ENCODE results near the gene ANKRD33B.
"Not testable (repeated sequence)": the region's sequence is repeated elsewhere in the genome, so short reads cannot be mapped to it uniquely, and the experiment has no call there.

Gene ANKRD33B

DNA sequence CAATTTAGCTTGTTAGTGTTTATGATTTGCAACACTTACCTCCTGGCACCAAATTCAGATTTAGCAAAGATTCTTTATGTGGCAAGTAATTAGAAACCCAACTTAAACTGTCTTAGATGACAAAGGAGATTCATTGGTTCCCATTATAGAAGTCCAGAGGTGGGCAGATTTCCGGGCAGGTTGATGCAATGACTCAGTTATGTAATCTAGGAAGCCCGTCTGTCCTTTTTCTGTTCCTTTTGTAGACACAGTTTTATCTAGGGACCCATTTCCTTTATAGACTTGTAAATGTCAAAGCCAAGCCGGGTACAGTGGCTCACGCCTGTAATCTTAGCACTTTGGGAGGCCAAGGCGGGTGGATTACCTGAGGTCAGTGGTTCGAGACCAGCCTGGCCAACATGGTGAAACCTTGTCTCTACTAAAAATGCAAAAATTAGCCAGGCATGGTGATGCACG, 20.3 kb upstream of the ANKRD33B start:
- Mint-ChIP-seq H3K27ac (no peak overlapping the region), H3K4me1 (ENCODE audit: low read depth) (peaks cover 4% of the 10 kb centered on the region), H3K4me3 (no peak overlapping the region), H3K27me3 (peaks cover 15% of the 10 kb centered on the region), H3K9me3 (no peaks in the 10 kb centered on the region), H3K36me3 (ENCODE audit: low read depth) (no peaks in the 10 kb centered on the region)

DNA sequence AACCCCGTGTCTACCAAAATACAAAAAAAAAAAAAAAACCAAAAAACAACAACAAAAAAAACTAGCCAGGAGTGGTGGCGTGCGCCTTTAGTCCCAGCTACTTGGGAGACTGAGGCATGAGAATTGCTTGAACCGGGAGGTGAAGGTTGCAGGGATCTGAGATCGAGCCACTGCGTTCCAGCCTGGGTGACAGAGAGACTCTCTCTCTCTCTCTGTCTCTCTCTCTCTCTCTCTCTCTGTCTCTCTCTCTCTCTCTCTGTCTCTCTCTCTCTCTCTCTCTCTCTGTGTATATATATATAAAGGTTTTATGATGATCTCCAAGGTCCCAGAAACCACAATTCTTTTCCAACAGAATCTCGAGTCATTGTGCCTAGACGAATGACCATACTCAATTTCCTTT, 18.8 kb upstream of the ANKRD33B start:
- no peak overlapping the region for H3K4me3 Mint-ChIP-seq
- no peak overlapping the region for H3K27ac Mint-ChIP-seq
- peaks cover 15% of the 10 kb centered on the region for H3K27me3 Mint-ChIP-seq
- no peaks in the 10 kb centered on the region for H3K9me3 Mint-ChIP-seq
- peaks cover 4% of the 10 kb centered on the region for H3K4me1 Mint-ChIP-seq (ENCODE audit: low read depth)
- no peaks in the 10 kb centered on the region for H3K36me3 Mint-ChIP-seq (ENCODE audit: low read depth)

DNA sequence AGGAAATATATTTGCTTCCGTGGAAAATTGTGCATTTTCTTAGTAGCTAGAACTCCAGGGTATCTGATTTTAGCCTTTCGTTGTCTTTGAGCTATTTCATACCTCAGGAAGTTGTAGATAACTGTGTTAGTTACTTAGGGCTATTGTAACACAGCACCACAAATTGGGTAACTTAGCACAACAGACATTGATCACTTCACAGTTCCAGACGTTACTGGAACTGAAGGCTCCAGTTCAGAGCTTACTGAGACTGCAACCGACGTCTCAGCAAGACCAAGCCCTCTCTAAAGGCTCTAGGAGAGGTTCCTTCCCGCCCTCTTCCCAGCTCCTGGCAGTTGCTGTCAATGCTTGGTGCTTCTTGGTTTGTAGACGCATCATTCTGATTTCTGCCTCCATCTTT, 17.7 kb upstream of the ANKRD33B start:
- Mint-ChIP-seq H3K4me1 (ENCODE audit: low read depth) (peaks cover 4% of the 10 kb centered on the region), H3K4me3 (no peak overlapping the region), H3K9me3 (no peaks in the 10 kb centered on the region), H3K27ac (no peak overlapping the region), H3K36me3 (ENCODE audit: low read depth) (no peaks in the 10 kb centered on the region), H3K27me3 (peaks cover 15% of the 10 kb centered on the region)

DNA sequence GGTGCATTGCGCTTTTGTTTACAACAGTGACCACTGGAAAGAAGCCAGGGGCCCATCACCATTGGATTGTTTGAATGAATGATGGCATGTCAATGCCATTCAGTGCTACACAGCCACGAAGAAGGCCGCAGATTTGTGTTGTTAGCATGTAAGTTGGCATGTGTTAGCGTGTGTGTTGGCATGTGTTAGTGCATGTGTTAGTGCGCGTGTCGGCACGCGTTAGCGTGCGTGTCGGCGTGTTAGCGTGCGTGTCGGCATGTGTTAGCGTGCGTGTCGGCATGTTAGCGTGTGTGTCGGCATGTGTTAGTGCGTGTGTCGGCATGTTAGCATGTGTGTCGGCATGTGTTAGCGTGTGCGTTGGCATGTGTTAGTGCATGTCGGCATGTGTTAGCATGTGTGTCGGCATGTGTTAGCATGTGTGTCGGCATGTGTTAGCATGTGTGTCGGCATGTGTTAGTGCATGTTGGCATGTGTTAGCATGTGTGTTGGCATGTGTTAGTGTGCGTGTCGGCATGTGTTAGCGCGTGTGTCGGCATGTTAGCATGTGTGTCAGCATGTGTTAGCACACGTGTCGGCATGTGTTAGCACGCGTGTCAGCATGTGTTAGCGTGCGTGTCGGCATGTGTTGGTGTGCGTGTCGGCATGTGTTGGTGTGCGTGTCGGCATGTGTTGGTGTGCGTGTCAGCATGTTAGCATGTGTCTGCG, 15.3 kb upstream of the ANKRD33B start:
- Mint-ChIP-seq H3K4me3 (no peak overlapping the region), H3K36me3 (ENCODE audit: low read depth) (no peaks in the 10 kb centered on the region), H3K9me3 (no peaks in the 10 kb centered on the region), H3K4me1 (ENCODE audit: low read depth) (peaks cover 4% of the 10 kb centered on the region), H3K27ac (no peak overlapping the region), H3K27me3 (peaks cover under 1% of the 10 kb centered on the region)

- not testable (repeated sequence) for H3K9me3 Mint-ChIP-seq; H3K27me3 Mint-ChIP-seq; H3K4me1 Mint-ChIP-seq (ENCODE audit: low read depth); H3K4me3 Mint-ChIP-seq; H3K36me3 Mint-ChIP-seq (ENCODE audit: low read depth); H3K27ac Mint-ChIP-seq
Observed at GRCh38 chr5:10549123-10549514, 14.8 kb upstream of the ANKRD33B start.

DNA sequence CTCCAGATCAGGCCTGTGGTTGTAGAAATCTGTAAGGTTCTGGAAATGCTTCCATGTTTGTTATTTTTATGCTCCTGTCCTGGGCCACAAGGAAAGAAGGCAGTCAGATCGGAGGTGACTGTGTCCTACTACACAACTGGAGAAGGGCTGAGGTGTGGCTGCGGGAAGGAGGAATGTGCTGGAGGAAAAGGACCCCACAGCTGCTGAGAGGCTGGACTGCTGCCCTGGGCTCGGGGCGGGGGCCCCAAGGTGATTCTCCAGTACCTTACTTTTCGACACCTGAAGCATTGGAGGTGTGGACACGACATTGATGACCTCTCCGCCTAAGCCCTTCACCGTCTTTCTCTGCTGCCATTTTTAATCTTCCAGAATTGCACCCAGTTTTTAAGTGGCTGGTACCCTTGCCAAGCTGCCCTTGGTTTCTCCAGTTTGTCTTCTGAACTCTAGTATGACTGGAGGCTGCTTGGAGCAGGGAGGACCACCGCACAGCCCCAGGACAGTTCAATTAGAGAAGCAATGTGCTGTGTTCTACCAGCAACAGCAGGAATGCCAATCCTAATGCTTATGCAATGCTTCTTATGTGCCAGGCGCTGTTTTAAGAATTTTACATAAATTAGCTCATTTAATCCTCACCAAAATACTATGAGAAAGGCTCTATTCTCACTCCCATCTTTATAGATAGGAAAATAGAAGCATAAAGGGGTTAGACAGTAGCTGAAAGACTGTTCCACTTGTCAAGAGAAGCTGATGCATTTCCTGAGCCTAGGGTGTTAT, 13.5 kb upstream of the ANKRD33B start:
- H3K4me3 Mint-ChIP-seq: no peak overlapping the region
- H3K27ac Mint-ChIP-seq: no peak overlapping the region
- H3K36me3 Mint-ChIP-seq (ENCODE audit: low read depth): no peaks in the 10 kb centered on the region
- H3K4me1 Mint-ChIP-seq (ENCODE audit: low read depth): peaks cover 4% of the 10 kb centered on the region
- no peaks in the 10 kb centered on the region for H3K9me3 Mint-ChIP-seq
- no peaks in the 10 kb centered on the region for H3K27me3 Mint-ChIP-seq

DNA sequence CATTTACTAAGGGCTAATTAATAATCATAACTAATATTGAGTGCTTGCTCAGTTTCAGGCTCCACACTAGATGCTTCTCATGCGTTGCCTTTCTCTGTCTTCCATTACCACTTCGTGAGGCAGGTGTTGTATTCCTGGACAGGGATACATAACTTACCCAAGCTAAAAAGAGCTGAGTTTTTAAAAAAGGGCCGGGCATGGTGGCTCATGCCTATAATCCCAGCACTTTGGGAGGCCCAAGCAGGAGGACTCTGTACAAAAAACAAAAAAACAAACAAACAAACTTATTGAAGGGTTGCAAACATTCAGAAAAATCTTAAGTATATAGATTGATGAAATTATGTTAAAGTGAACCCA, 12.1 kb upstream of the ANKRD33B start:
- H3K36me3 Mint-ChIP-seq (ENCODE audit: low read depth): no peaks in the 10 kb centered on the region
- peaks cover 7% of the 10 kb centered on the region for H3K4me1 Mint-ChIP-seq (ENCODE audit: low read depth)
- no peak overlapping the region for H3K4me3 Mint-ChIP-seq
- H3K27me3 Mint-ChIP-seq: no peaks in the 10 kb centered on the region
- H3K9me3 Mint-ChIP-seq: no peaks in the 10 kb centered on the region
- no peak overlapping the region for H3K27ac Mint-ChIP-seq

GRCh38 chr5:10552183-10553143, 11.4 kb upstream of the ANKRD33B start:
- Mint-ChIP-seq H3K9me3 (no peaks in the 10 kb centered on the region), H3K27ac (no peak overlapping the region), H3K4me3 (no peak overlapping the region), H3K36me3 (ENCODE audit: low read depth) (no peaks in the 10 kb centered on the region), H3K4me1 (ENCODE audit: low read depth) (peaks cover 9% of the 10 kb centered on the region), H3K27me3 (peaks cover 3% of the 10 kb centered on the region)

- H3K9me3 Mint-ChIP-seq: no peaks in the 10 kb centered on the region
- H3K27me3 Mint-ChIP-seq: peaks cover 3% of the 10 kb centered on the region
- no peaks in the 10 kb centered on the region for H3K36me3 Mint-ChIP-seq (ENCODE audit: low read depth)
- H3K4me3 Mint-ChIP-seq: no peak overlapping the region
- peaks cover 14% of the 10 kb centered on the region for H3K4me1 Mint-ChIP-seq (ENCODE audit: low read depth)
- no peak overlapping the region for H3K27ac Mint-ChIP-seq
Observed at GRCh38 chr5:10553476-10553875, 10.4 kb upstream of the ANKRD33B start.

DNA sequence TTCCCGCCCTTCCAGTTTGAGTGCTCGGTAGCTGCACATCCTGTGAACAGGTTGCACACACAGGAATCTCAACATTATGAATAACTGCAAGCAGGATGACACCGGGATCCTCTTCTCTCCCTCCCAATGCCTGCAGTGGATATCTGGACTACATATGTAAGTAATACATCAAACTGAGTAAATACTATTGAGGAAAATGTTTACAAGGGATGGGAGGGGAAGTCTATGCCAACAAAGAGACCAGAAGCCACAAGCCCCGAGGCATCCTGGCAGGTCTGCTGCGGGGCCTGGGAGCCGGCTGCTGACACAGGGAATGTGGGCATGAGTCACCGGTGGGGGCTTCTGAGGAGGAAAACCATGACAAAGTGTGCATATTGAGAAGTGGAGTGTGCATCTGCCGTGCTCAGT, 8.6 kb upstream of the ANKRD33B start:
- no peaks in the 10 kb centered on the region for H3K9me3 Mint-ChIP-seq
- no peak overlapping the region for H3K27ac Mint-ChIP-seq
- peaks cover 3% of the 10 kb centered on the region for H3K27me3 Mint-ChIP-seq
- no peak overlapping the region for H3K4me3 Mint-ChIP-seq
- no peaks in the 10 kb centered on the region for H3K36me3 Mint-ChIP-seq (ENCODE audit: low read depth)
- H3K4me1 Mint-ChIP-seq (ENCODE audit: low read depth): peaks cover 14% of the 10 kb centered on the region

DNA sequence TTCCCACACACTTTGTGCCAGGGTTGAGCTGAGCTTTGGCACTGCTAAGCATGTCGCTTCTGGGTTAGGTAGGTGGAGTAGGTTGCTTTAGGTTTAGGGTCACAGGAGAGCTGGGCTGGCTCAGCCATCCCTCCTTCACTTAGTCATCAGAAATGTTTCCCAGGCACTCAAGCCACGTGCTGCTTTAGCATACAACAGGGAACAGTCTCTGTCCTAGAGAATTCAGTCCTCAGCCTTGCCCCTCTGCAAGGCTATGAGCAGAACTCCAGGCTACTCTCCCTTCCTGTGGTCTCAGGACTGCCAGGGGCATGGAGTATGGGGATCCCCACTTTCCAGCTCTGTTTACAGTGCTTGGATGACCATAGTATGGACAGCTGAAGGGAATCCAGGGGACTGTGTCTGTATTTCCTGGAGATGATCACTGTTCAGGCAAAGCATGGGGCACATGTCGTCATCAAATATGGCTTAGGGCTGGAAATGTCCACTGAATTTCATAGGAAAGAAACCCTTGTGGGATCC, 7.5 kb upstream of the ANKRD33B start:
- Mint-ChIP-seq H3K4me3 (no peak overlapping the region), H3K27me3 (peaks cover 3% of the 10 kb centered on the region), H3K36me3 (ENCODE audit: low read depth) (no peaks in the 10 kb centered on the region), H3K27ac (no peak overlapping the region), H3K4me1 (ENCODE audit: low read depth) (peaks cover 19% of the 10 kb centered on the region), H3K9me3 (no peaks in the 10 kb centered on the region)

- Mint-ChIP-seq H3K27me3 (peaks cover 3% of the 10 kb centered on the region), H3K4me3 (no peak overlapping the region), H3K27ac (no peak overlapping the region), H3K9me3 (no peaks in the 10 kb centered on the region), H3K4me1 (ENCODE audit: low read depth) (peaks cover 24% of the 10 kb centered on the region), H3K36me3 (ENCODE audit: low read depth) (no peaks in the 10 kb centered on the region)
Observed at GRCh38 chr5:10556893-10557746, 6.8 kb upstream of the ANKRD33B start.

GRCh38 chr5:10559151-10559550, 4.7 kb upstream of the ANKRD33B start:
- Mint-ChIP-seq H3K27me3 (peaks cover 3% of the 10 kb centered on the region), H3K36me3 (ENCODE audit: low read depth) (no peaks in the 10 kb centered on the region), H3K27ac (no peak overlapping the region), H3K9me3 (no peaks in the 10 kb centered on the region), H3K4me3 (no peak overlapping the region), H3K4me1 (ENCODE audit: low read depth) (peaks cover 33% of the 10 kb centered on the region)

DNA sequence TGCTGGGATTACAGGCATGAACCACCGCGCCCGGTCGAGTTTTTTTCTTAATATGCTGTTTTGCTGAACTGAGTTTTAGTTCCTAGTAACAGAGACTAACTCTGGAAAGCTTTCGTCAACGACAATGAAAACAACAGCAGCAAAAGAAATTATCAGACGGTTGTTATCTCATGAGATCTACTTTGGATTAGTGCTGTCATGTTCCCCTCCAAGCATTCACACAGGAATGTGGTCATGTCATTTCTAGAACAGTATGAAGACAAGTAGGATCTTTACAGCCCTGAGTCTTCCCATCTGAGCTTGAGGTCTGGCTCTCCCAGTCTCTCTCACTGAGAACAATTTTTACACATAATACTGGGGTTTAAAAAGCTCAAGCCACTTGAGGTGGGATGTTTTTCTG, 4.0 kb upstream of the ANKRD33B start:
- Mint-ChIP-seq H3K9me3 (no peaks in the 10 kb centered on the region), H3K4me1 (ENCODE audit: low read depth) (peaks cover 33% of the 10 kb centered on the region), H3K4me3 (no peak overlapping the region), H3K36me3 (ENCODE audit: low read depth) (no peaks in the 10 kb centered on the region), H3K27ac (no peak overlapping the region), H3K27me3 (peaks cover 3% of the 10 kb centered on the region)
